Prostate gland (tissue), 2 donors: ENCODE measurements around the gene CREB3L1.

ENCODE experiments used
- CTCF ChIP-seq, 4 experiments: fragments of 200-600 bp in 2 of 4; fragments of 450-650 bp in 2 of 4; sonication (generic) in 2 of 4; IDR thresholded peaks; 1 replicate in 3 of 4; 2 replicates in 1 of 4; pipeline ENCODE4 v1.5.1; 2016 to 2019; ENCODE audit warnings: antibody characterized with exemption in 4 of 4, mild to moderate bottlenecking in 2 of 4, moderate library complexity in 2 of 4
- POLR2A ChIP-seq: fragments of 450-650 bp; IDR thresholded peaks from one replicate; pipeline ENCODE4 v1.6.1; 2016; ENCODE audit warnings: antibody characterized with exemption, mild to moderate bottlenecking

GRCh38 chr11:46335271-46335670 lies 57.8 kb downstream of the CREB3L1 start:
- no peak for TF ChIP-seq CTCF (IDR thresholded peaks at IDR 0.05)
- TF ChIP-seq POLR2A, result no peak
